KMS-11 (cell line): ENCODE measurements around the gene ZSCAN20.

Source experiments
- H2AFZ ChIP-seq: fragments of 200-600 bp; sonication (generic); 2 replicates; pipeline ENCODE4 v1.6.1; 2016; ENCODE audit warnings: antibody characterized with exemption, mixed run types, low read depth
- H3K27ac ChIP-seq: fragments of 200-600 bp; sonication (generic); 2 replicates; pipeline ENCODE4 v1.6.1; 2016; ENCODE audit warnings: mild to moderate bottlenecking, mixed run types
- H3K27me3 ChIP-seq: fragments of 200-600 bp; sonication (generic); 2 replicates; pipeline ENCODE4 v1.6.1; 2017; ENCODE audit warnings: mild to moderate bottlenecking, low read depth, mixed run types, moderate library complexity; ENCODE audit not compliant: insufficient read depth
- H3K36me3 ChIP-seq: fragments of 200-600 bp; sonication (generic); 2 replicates; pipeline ENCODE4 v1.6.1; 2017; ENCODE audit warnings: mild to moderate bottlenecking, mixed run types; ENCODE audit not compliant: insufficient read depth
- H3K4me1 ChIP-seq: fragments of 200-600 bp; sonication (generic); 2 replicates; pipeline ENCODE4 v1.6.1; 2016; ENCODE audit warnings: mild to moderate bottlenecking, low read depth, mixed run types; ENCODE audit not compliant: poor library complexity, severe bottlenecking
- H3K4me2 ChIP-seq: fragments of 200-600 bp; sonication (generic); 2 replicates; pipeline ENCODE4 v1.7.0; 2016; ENCODE audit warnings: mild to moderate bottlenecking, mixed run types
- H3K4me3 ChIP-seq: fragments of 200-600 bp; sonication (generic); IDR thresholded peaks from 2 replicates; pipeline ENCODE4 v1.6.1; 2017; ENCODE audit warnings: low read depth, low read length, mixed read lengths; ENCODE audit not compliant: insufficient read depth
- H3K79me2 ChIP-seq: fragments of 200-600 bp; sonication (generic); 2 replicates; pipeline ENCODE4 v1.6.1; 2016; ENCODE audit warnings: low read depth, mixed run types; ENCODE audit not compliant: insufficient read depth
- H3K9ac ChIP-seq: fragments of 200-600 bp; sonication (generic); 2 replicates; pipeline ENCODE4 v1.6.1; 2016; ENCODE audit warnings: mild to moderate bottlenecking, mixed run types
- H4K20me1 ChIP-seq: fragments of 200-600 bp; sonication (generic); 2 replicates; pipeline ENCODE4 v1.6.1; 2016; ENCODE audit warnings: mild to moderate bottlenecking, mixed run types; ENCODE audit not compliant: insufficient read depth
- CTCF ChIP-seq: fragments of 200-600 bp; sonication (generic); conservative IDR thresholded peaks from 2 replicates; pipeline ENCODE4 v1.6.1; 2017; ENCODE audit warnings: low read depth, mild to moderate bottlenecking, antibody characterized with exemption, low read length, moderate library complexity, mixed read lengths

ZSCAN20 gene

GRCh38 chr1:33488624-33489023 lies 16.2 kb downstream of the ZSCAN20 start:
- no peaks in the 10 kb centered on the region for H3K79me2 ChIP-seq
- H3K36me3 ChIP-seq: no peaks in the 10 kb centered on the region
- H3K4me3 ChIP-seq: no peak overlapping the region
- no peak overlapping the region for H3K4me2 ChIP-seq
- H3K4me1 ChIP-seq: no peaks in the 10 kb centered on the region
- no peak overlapping the region for H3K9ac ChIP-seq
- TF ChIP-seq CTCF: no peak
- H3K27me3 ChIP-seq: no peaks in the 10 kb centered on the region
- H4K20me1 ChIP-seq: no peaks in the 10 kb centered on the region
- H2AFZ ChIP-seq: no peak overlapping the region
- no peak overlapping the region for H3K27ac ChIP-seq

GRCh38 chr1:33494929-33495328 lies 22.5 kb downstream of the ZSCAN20 start:
- H2AFZ ChIP-seq: no peak overlapping the region
- H4K20me1 ChIP-seq: no peaks in the 10 kb centered on the region
- no peaks in the 10 kb centered on the region for H3K27me3 ChIP-seq
- no peak overlapping the region for H3K4me3 ChIP-seq
- TF ChIP-seq CTCF: no peak
- H3K4me2 ChIP-seq: no peak overlapping the region
- H3K79me2 ChIP-seq: no peaks in the 10 kb centered on the region
- no peak overlapping the region for H3K9ac ChIP-seq
- no peaks in the 10 kb centered on the region for H3K36me3 ChIP-seq
- H3K4me1 ChIP-seq: no peaks in the 10 kb centered on the region
- H3K27ac ChIP-seq: no peak overlapping the region

- H3K79me2 ChIP-seq: no peaks in the 10 kb centered on the region
- no peak overlapping the region for H3K27ac ChIP-seq
- TF ChIP-seq CTCF: no peak
- H3K4me2 ChIP-seq: no peak overlapping the region
- no peaks in the 10 kb centered on the region for H4K20me1 ChIP-seq
- H3K36me3 ChIP-seq: no peaks in the 10 kb centered on the region
- no peaks in the 10 kb centered on the region for H3K4me1 ChIP-seq
- H3K4me3 ChIP-seq: no peak overlapping the region
- no peaks in the 10 kb centered on the region for H3K27me3 ChIP-seq
- H3K9ac ChIP-seq: no peak overlapping the region
- H2AFZ ChIP-seq: no peak overlapping the region
Measured at GRCh38 chr1:33497410-33497809, 25.0 kb downstream of the ZSCAN20 start.

GRCh38 chr1:33500547-33500946 lies 28.1 kb downstream of the ZSCAN20 start:
- no peaks in the 10 kb centered on the region for H3K79me2 ChIP-seq
- H3K9ac ChIP-seq: no peak overlapping the region
- H2AFZ ChIP-seq: no peak overlapping the region
- no peaks in the 10 kb centered on the region for H4K20me1 ChIP-seq
- no peak for TF ChIP-seq CTCF
- no peak overlapping the region for H3K27ac ChIP-seq
- no peaks in the 10 kb centered on the region for H3K36me3 ChIP-seq
- H3K4me2 ChIP-seq: no peak overlapping the region
- no peaks in the 10 kb centered on the region for H3K4me1 ChIP-seq
- no peak overlapping the region for H3K4me3 ChIP-seq
- H3K27me3 ChIP-seq: no peaks in the 10 kb centered on the region

- no peak for TF ChIP-seq CTCF
- no peak overlapping the region for H3K4me3 ChIP-seq
- no peaks in the 10 kb centered on the region for H3K4me1 ChIP-seq
- H4K20me1 ChIP-seq: no peaks in the 10 kb centered on the region
- no peak overlapping the region for H3K9ac ChIP-seq
- no peak overlapping the region for H3K4me2 ChIP-seq
- H2AFZ ChIP-seq: no peak overlapping the region
- no peaks in the 10 kb centered on the region for H3K79me2 ChIP-seq
- no peaks in the 10 kb centered on the region for H3K36me3 ChIP-seq
- no peaks in the 10 kb centered on the region for H3K27me3 ChIP-seq
- no peak overlapping the region for H3K27ac ChIP-seq
Measured at GRCh38 chr1:33501309-33501708, 28.9 kb downstream of the ZSCAN20 start.
